HepG2 (cell line): ENCODE data around the gene CDKN3. TPM values are rescaled to one million over a fixed set of nuclear protein-coding genes. Genes with fewer than 3 reads are reported as not detected.

ENCODE experiments used
- AGO2 ChIP-seq: fragments of 200-400 bp; formaldehyde crosslinking; optimal IDR thresholded peaks from 2 replicates; pipeline ENCODE3; 2017; ENCODE audit warnings: mild to moderate bottlenecking, low read depth, low read length, moderate library complexity
- ARID5B ChIP-seq: IDR thresholded peaks from 2 replicates; pipeline ENCODE4 v1.4.0; 2020; ENCODE audit warnings: mild to moderate bottlenecking, missing genetic modification reagents
- ATF7-NPFF ChIP-seq: sonication (generic); formaldehyde crosslinking; IDR thresholded peaks from 2 replicates; pipeline ENCODE4 v1.8.1; 2023; ENCODE audit warnings: mild to moderate bottlenecking, low read depth, missing genetic modification reagents, moderate library complexity
- CEBPB ChIP-seq: IDR thresholded peaks from 2 replicates; pipeline ENCODE4 v1.6.1; 2011; ENCODE audit warnings: low read depth, low read length, improper control_type of control experiment, borderline replicate concordance
- CEBPG ChIP-seq: IDR thresholded peaks from 2 replicates; pipeline ENCODE4 v1.6.1; 2016
- ELF3 ChIP-seq: IDR thresholded peaks from 2 replicates; pipeline ENCODE4 v1.6.1; 2016; ENCODE audit warnings: missing genetic modification reagents, missing compliant biosample characterization
- GATAD2A ChIP-seq: IDR thresholded peaks from 2 replicates; pipeline ENCODE4 v1.6.1; 2016
- GMEB1 ChIP-seq: sonication (generic); formaldehyde crosslinking; IDR thresholded peaks from 2 replicates; pipeline ENCODE4 v1.5.1; 2020; ENCODE audit warnings: missing genetic modification reagents, mild to moderate bottlenecking, borderline replicate concordance
- GMEB2 ChIP-seq: IDR thresholded peaks from 2 replicates; pipeline ENCODE4 v1.6.1; 2016; ENCODE audit warnings: missing biosample characterization, missing genetic modification reagents, low read depth
- JUN ChIP-seq: sonication (generic); formaldehyde crosslinking; IDR thresholded peaks from 2 replicates; pipeline ENCODE4 v1.4.0; 2020; ENCODE audit warnings: mild to moderate bottlenecking, missing genetic modification reagents
- KLF6 ChIP-seq: IDR thresholded peaks from 2 replicates; pipeline ENCODE4 v1.8.0; 2016; ENCODE audit warnings: missing biosample characterization, missing genetic modification reagents
- NFRKB ChIP-seq: fragments of 450-650 bp; IDR thresholded peaks from 2 replicates; pipeline ENCODE4 v1.6.1; 2017
- NR1H2 ChIP-seq: sonication (generic); formaldehyde crosslinking; IDR thresholded peaks from 2 replicates; pipeline ENCODE4 v1.8.1; 2022; ENCODE audit warnings: low read depth, missing genetic modification reagents, borderline replicate concordance
- PHF21A ChIP-seq: sonication (generic); formaldehyde crosslinking; IDR thresholded peaks from 2 replicates; pipeline ENCODE4 v1.5.0; 2020; ENCODE audit warnings: mild to moderate bottlenecking, missing genetic modification reagents
- XBP1 ChIP-seq: sonication (generic); formaldehyde crosslinking; IDR thresholded peaks from 2 replicates; pipeline ENCODE4 v1.5.0; 2020; ENCODE audit warnings: missing genetic modification reagents
- ZBTB21 ChIP-seq: sonication (generic); formaldehyde crosslinking; IDR thresholded peaks from 2 replicates; pipeline ENCODE4 v1.4.0; 2020; ENCODE audit warnings: missing genetic modification reagents
- ZFY ChIP-seq: sonication (generic); formaldehyde crosslinking; IDR thresholded peaks from 2 replicates; pipeline ENCODE4 v1.4.0; 2020; ENCODE audit warnings: missing genetic modification reagents
- ZNF329 ChIP-seq: sonication (generic); formaldehyde crosslinking; IDR thresholded peaks from 2 replicates; pipeline ENCODE4 v1.9.0; 2021; ENCODE audit warnings: low read depth, mild to moderate bottlenecking, missing genetic modification reagents
- ZNF484 ChIP-seq: sonication (generic); formaldehyde crosslinking; IDR thresholded peaks from 2 replicates; pipeline ENCODE4 v1.5.1; 2020; ENCODE audit warnings: mild to moderate bottlenecking, low read depth, missing genetic modification reagents, borderline replicate concordance
- ZNF607 ChIP-seq: sonication (generic); formaldehyde crosslinking; IDR thresholded peaks from 2 replicates; pipeline ENCODE4 v1.5.1; 2020; ENCODE audit warnings: missing genetic modification reagents, mild to moderate bottlenecking, borderline replicate concordance
- ZNF709 ChIP-seq: sonication (generic); formaldehyde crosslinking; IDR thresholded peaks from 2 replicates; pipeline ENCODE4 v1.5.0; 2020; ENCODE audit warnings: mild to moderate bottlenecking, missing genetic modification reagents
- polyA plus RNA-seq, 8 experiments: library from polyadenylated mRNA; depleted of rRNA in 3 of 8; stranded (reverse) in 7 of 8; unstranded in 1 of 8; fragments of >200 nt; fragmentation: Illumina TruSeq in 4 of 8; extraction: Trizol in 4 of 8; gene quantifications; 2 replicates each; pipeline versions ENCODE4 v1.2.1 to v1.2.3, GENCODE V29; 2011 to 2016; ENCODE audit warnings: low read depth in 4 of 8, missing spikeins in 1 of 8, mixed read lengths in 1 of 8; ENCODE audit not compliant: insufficient read depth in 1 of 8
- total RNA-seq, 5 experiments: library from RNA; depleted of rRNA; stranded (reverse); fragments of >200 nt; fragmentation: Illumina TruSeq; extraction: Trizol; gene quantifications; 2 replicates each; pipeline ENCODE4 v1.2.3, GENCODE V29; 2016; ENCODE audit warnings: low read depth in 1 of 5
- TF ChIP-seq, protein P1 (sequence below): sonication (generic); formaldehyde crosslinking; IDR thresholded peaks from 2 replicates; pipeline ENCODE4 v1.8.0; 2022; ENCODE audit warnings: missing genetic modification reagents, mild to moderate bottlenecking, borderline replicate concordance

The CDKN3 gene
- total and polyA plus RNA-seq, 2 of the 13 experiments (the other 11 are each of a cell fraction or from before 2014, with no cell fraction given), result 63.0 to 88.9 TPM

DNA sequence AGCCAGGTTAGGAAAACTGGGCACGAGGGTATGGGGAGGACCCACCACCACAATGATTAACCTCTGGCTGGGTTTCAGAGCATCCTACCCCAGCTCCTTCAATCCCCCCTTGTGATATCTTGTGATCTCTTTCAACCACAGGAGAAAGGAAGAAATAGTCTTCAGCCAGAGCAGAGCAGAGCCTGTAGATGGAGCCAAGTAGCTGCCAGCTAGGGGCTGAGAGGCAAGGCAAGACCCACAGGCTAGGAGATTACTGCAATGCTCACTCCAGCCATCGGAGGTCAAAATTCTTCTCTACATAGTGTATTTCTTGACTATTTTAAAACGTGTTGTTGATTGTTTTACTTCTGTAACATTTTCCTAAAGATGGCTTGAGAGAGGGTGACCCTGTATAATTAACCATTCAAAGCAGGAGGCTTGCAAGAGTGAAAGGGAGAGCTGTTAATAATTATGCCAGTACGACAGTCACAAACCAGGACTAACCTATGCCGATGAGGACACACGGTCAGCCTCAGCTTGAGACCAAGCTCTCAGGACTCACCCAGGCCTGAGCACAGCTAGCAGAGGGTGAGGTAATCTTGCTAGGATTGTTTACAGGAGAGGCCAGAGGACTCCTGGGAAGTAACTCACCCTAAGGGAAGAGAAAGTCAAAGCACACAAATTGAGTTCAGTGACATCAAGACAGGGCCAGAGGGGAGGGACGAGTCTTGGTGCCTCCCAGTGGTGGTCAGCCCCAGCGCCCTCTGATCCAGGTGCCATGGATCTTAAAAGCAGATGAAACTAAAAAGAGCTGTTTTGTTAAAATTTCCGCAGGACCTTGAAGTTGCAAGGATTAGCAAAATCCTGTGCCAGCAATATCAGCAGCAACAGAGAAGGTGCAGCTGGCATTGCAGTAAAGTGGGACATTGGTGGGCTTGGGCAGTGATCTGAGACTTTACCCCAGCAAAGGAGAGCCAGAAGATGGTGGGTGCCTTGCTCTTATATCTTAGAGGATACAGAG lies 29.8 kb upstream of the CDKN3 start (continued):
- TF ChIP-seq GMEB1 (CRISPR knock-in tag) (peak; percentile 19; the same call in 1 of the 2 replicates), AGO2 (no peak), ARID5B (CRISPR knock-in tag) (peak; percentile 39; the same call in 1 of the 2 replicates), JUN (CRISPR knock-in tag) (peak; percentile 63; the same call in 1 of the 2 replicates), GMEB2 (CRISPR knock-in tag) (no peak), NR1H2 (CRISPR knock-in tag) (no peak), CEBPG (CRISPR knock-in tag) (peak; percentile 67), ZNF329 (CRISPR knock-in tag) (no peak), ZBTB21 (CRISPR knock-in tag) (0 out of 2 replicates have a peak, but pooled peaks have one; percentile 29), ZNF709 (CRISPR knock-in tag) (no peak), ELF3 (CRISPR knock-in tag) (0 out of 2 replicates have a peak, but pooled peaks have one; percentile 9), ZNF607 (CRISPR knock-in tag) (no peak), ZNF484 (no peak), KLF6 (CRISPR knock-in tag) (peak; percentile 11; the same call in 1 of the 2 replicates), PHF21A (CRISPR knock-in tag) (peak; percentile 44; the same call in 1 of the 2 replicates), XBP1 (CRISPR knock-in tag) (no peak), CEBPB (peak; percentile 16; the same call in 1 of the 2 replicates), GATAD2A (CRISPR knock-in tag) (peak; percentile 91), NFRKB (no peak), ZFY (CRISPR knock-in tag) (peak; percentile 57), ATF7-NPFF (CRISPR knock-in tag) (no peak)
- TF ChIP-seq, protein P1, sequence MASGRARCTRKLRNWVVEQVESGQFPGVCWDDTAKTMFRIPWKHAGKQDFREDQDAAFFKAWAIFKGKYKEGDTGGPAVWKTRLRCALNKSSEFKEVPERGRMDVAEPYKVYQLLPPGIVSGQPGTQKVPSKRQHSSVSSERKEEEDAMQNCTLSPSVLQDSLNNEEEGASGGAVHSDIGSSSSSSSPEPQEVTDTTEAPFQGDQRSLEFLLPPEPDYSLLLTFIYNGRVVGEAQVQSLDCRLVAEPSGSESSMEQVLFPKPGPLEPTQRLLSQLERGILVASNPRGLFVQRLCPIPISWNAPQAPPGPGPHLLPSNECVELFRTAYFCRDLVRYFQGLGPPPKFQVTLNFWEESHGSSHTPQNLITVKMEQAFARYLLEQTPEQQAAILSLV, result 0 out of 2 replicates have a peak, but pooled peaks have one; percentile 45
